Measurements from ENCODE around the gene DNAJB12.
A peak's percentile ranks its signal among the peaks of the same experiment; 100 is the strongest.

Gene DNAJB12

DNA sequence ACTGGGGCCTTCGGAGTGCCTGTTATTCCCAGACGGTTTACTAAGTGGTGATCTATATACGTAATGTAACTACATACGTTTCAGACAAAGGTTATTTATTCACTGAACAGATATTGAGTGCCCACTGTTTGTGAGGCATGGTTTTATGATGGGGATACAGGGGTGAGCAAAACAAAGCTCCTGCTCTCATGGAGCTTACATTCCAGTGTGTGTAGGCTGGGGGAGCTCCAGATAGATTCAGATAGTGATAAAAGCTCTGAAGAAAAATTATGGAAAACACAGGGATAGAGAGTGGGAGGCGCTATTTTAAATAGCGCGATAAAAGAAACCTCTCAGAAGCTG is 466 bp upstream of the DNAJB12 start:
- no peak overlapping the region for H2BK120ac ChIP-seq (ENCODE audit: low read depth, low read length)
- H3K36me3 ChIP-seq (replicated peaks in 1 of 2; ENCODE audit: control insufficient read depth in 2 of 2, insufficient read depth in 2 of 2, low read length in 2 of 2) = peaks cover 9 to 21% of the 10 kb centered on the region in 2 donors
- peaks cover 0 to 6% of the 10 kb centered on the region in 2 donors for H3K4me1 ChIP-seq (ENCODE audit: control insufficient read depth in 2 of 2, insufficient read depth in 1 of 2, low read depth in 1 of 2, low read length in 2 of 2)
- no CpG with 5 or more reads among the region's 7 CpGs for WGBS, 2 donors (ENCODE audit: extremely low coverage in 2 of 2, insufficient read length in 2 of 2, insufficient replicate concordance in 1 of 2)
- H3K9ac ChIP-seq (ENCODE audit: low read depth, low read length, poor library complexity) = no peak overlapping the region
- DNase-seq (ENCODE audit: low spot score) = no peak
- H2AFZ ChIP-seq (ENCODE audit: low read length) = peak overlapping the region; percentile 96
- H3K23ac ChIP-seq (ENCODE audit: low read depth, low read length, poor library complexity) = no peak overlapping the region
- H3K4ac ChIP-seq (ENCODE audit: low read length) = no peak overlapping the region
- H2BK15ac ChIP-seq (ENCODE audit: low read length) = no peak overlapping the region
- peak overlapping the region; percentile 92 to 96 for H3K4me3 ChIP-seq (ENCODE audit: low read length in 2 of 2)
- H2AK5ac ChIP-seq (ENCODE audit: low read depth, low read length) = no peak overlapping the region
- no peak overlapping the region for H4K91ac ChIP-seq (ENCODE audit: low read depth, low read length, poor library complexity)
- H2BK5ac ChIP-seq (ENCODE audit: low read length) = no peak overlapping the region
- peaks cover 0 to 1% (median 0%) of the 10 kb centered on the region in 3 experiments for H3K27me3 ChIP-seq (ENCODE audit: control insufficient read depth in 3 of 3, insufficient read depth in 3 of 3, low read depth in 1 of 3, low read length in 3 of 3)
- no peak overlapping the region for H2BK12ac ChIP-seq (ENCODE audit: low read length)
- no peak overlapping the region for H3K18ac ChIP-seq (ENCODE audit: low read length)
- no peak overlapping the region for H3K4me2 ChIP-seq (ENCODE audit: insufficient read depth, low read length, poor library complexity, severe bottlenecking)
- no peak overlapping the region for H4K8ac ChIP-seq (ENCODE audit: low read depth, low read length)
- no peak overlapping the region for H3K14ac ChIP-seq (ENCODE audit: low read length)
- no peak overlapping the region for H3K27ac ChIP-seq (replicated peaks; ENCODE audit: low read length)
- H3K79me1 ChIP-seq (ENCODE audit: low read depth, low read length) = peaks cover 12% of the 10 kb centered on the region
- H3K9me3 ChIP-seq (replicated peaks in 1 of 2; ENCODE audit: control insufficient read depth in 2 of 2, insufficient read depth in 1 of 2, low read depth in 1 of 2, low read length in 2 of 2) = no peaks in the 10 kb centered on the region

DNA sequence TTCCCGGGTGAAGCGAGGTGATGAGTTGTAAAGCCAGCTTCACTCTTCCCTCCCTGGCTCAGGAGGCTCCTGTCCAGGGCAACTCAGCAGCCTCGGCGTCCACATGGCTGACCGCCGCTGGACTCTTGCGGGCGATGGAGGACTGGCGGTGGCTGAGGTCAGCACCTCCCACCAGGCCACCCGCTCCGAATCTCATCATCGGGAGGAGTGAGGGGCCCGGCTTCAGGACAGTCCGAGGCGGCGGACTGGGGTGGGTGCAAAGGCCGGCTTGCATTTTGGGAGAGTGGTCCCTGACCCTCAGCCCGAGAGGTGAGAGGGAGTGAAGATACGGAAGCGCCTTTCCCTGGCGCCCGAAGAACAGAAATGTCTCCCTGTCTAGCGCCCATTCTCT is 759 bp downstream of the DNAJB12 start:
- H3K27ac ChIP-seq (replicated peaks; ENCODE audit: low read length) = no peak overlapping the region
- peaks cover 12% of the 10 kb centered on the region for H3K79me1 ChIP-seq (ENCODE audit: low read depth, low read length)
- no peak overlapping the region for H2BK12ac ChIP-seq (ENCODE audit: low read length)
- H3K9ac ChIP-seq (ENCODE audit: low read depth, low read length, poor library complexity) = peak overlapping the region; percentile 92
- no peak overlapping the region for H4K91ac ChIP-seq (ENCODE audit: low read depth, low read length, poor library complexity)
- H2AFZ ChIP-seq (ENCODE audit: low read length) = peak overlapping the region; percentile 96
- no peak overlapping the region for H2BK15ac ChIP-seq (ENCODE audit: low read length)
- WGBS, 2 donors (ENCODE audit: extremely low coverage in 2 of 2, insufficient read length in 2 of 2, insufficient replicate concordance in 1 of 2) = no CpG with 5 or more reads among the region's 23 CpGs
- peak overlapping the region; percentile 88 for H2BK5ac ChIP-seq (ENCODE audit: low read length)
- H3K4me1 ChIP-seq (ENCODE audit: control insufficient read depth in 2 of 2, insufficient read depth in 1 of 2, low read depth in 1 of 2, low read length in 2 of 2) = peaks cover 0 to 6% of the 10 kb centered on the region in 2 donors
- no peak overlapping the region for H3K18ac ChIP-seq (ENCODE audit: low read length)
- peaks cover 10 to 29% of the 10 kb centered on the region in 2 donors for H3K36me3 ChIP-seq (replicated peaks in 1 of 2; ENCODE audit: control insufficient read depth in 2 of 2, insufficient read depth in 2 of 2, low read length in 2 of 2)
- H4K8ac ChIP-seq (ENCODE audit: low read depth, low read length) = no peak overlapping the region
- H3K4me2 ChIP-seq (ENCODE audit: insufficient read depth, low read length, poor library complexity, severe bottlenecking) = peak overlapping the region; percentile 87
- peaks cover 0 to 1% (median 0%) of the 10 kb centered on the region in 3 experiments for H3K27me3 ChIP-seq (ENCODE audit: control insufficient read depth in 3 of 3, insufficient read depth in 3 of 3, low read depth in 1 of 3, low read length in 3 of 3)
- H3K4me3 ChIP-seq (ENCODE audit: low read length in 2 of 2) = peak overlapping the region; percentile 92 to 96
- H3K14ac ChIP-seq (ENCODE audit: low read length) = no peak overlapping the region
- no peak overlapping the region for H2BK120ac ChIP-seq (ENCODE audit: low read depth, low read length)
- peak overlapping the region; percentile 13 for H3K23ac ChIP-seq (ENCODE audit: low read depth, low read length, poor library complexity)
- DNase-seq (ENCODE audit: low spot score) = no peak
- no peaks in the 10 kb centered on the region for H3K9me3 ChIP-seq (replicated peaks in 1 of 2; ENCODE audit: control insufficient read depth in 2 of 2, insufficient read depth in 1 of 2, low read depth in 1 of 2, low read length in 2 of 2)
- H2AK5ac ChIP-seq (ENCODE audit: low read depth, low read length) = no peak overlapping the region
- no peak overlapping the region for H3K4ac ChIP-seq (ENCODE audit: low read length)

DNA sequence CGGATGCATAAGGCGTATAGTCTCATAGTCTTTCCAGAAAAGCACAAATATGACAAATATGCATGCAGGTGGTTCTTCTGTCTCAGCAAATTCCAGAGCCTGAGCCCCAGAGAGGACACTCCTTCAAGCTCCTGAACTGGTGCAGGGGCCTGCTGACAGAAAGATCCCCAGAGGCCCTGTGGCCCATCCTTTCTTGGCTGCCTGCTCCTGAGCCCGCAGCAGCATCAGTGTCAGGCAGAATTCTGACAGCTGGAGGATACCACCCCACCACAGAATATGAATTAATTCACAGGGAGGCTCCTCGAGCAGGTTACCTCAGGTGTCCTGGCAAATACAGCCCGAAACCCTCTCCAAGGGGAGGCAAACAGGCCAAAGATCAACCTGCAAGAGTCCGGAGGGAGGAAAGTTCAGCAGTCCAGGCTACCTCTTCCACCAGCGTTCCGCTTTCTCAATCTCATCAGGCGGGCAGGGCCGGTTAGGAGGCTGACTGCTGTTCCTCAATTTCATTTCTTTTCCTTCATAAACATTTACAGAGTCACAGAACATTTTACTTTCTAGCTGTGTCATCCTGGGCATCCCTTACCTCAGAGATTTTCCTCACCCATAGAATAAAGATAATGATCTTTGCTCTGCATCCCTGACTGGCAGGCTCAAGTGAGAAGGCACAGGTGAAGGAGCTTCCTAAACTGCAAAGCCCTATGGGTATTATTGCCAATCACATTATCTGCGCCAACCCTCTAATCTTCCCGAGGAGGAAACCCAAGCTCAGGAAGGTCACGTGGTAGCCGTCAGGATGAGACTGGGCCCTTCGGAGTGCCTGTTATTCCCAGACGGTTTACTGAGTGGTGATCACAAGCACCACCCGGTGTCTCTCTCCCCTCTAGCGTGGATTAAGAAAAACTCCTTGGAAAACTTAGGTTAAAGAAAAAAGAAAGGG is 1.4 kb downstream of the DNAJB12 start:
- Histone ChIP-seq H3K4me3 (ENCODE audit: low read length in 2 of 2) (peak overlapping the region; percentile 92 to 96), H3K23ac (ENCODE audit: low read depth, low read length, poor library complexity) (no peak overlapping the region), H3K4ac (ENCODE audit: low read length) (no peak overlapping the region), H2AK5ac (ENCODE audit: low read depth, low read length) (no peak overlapping the region), H4K8ac (ENCODE audit: low read depth, low read length) (no peak overlapping the region), H3K4me1 (ENCODE audit: control insufficient read depth in 2 of 2, insufficient read depth in 1 of 2, low read depth in 1 of 2, low read length in 2 of 2) (peaks cover 0 to 6% of the 10 kb centered on the region in 2 donors), H2BK120ac (ENCODE audit: low read depth, low read length) (no peak overlapping the region), H2BK15ac (ENCODE audit: low read length) (no peak overlapping the region), H3K4me2 (ENCODE audit: insufficient read depth, low read length, poor library complexity, severe bottlenecking) (peak overlapping the region; percentile 87), H3K9ac (ENCODE audit: low read depth, low read length, poor library complexity) (no peak overlapping the region), H2BK12ac (ENCODE audit: low read length) (no peak overlapping the region), H3K14ac (ENCODE audit: low read length) (no peak overlapping the region), H3K27ac (replicated peaks; ENCODE audit: low read length) (no peak overlapping the region), H2BK5ac (ENCODE audit: low read length) (peak overlapping the region; percentile 88), H3K9me3 (replicated peaks in 1 of 2; ENCODE audit: control insufficient read depth in 2 of 2, insufficient read depth in 1 of 2, low read depth in 1 of 2, low read length in 2 of 2) (no peaks in the 10 kb centered on the region), H4K91ac (ENCODE audit: low read depth, low read length, poor library complexity) (no peak overlapping the region), H3K79me1 (ENCODE audit: low read depth, low read length) (peaks cover 15% of the 10 kb centered on the region), H2AFZ (ENCODE audit: low read length) (peak overlapping the region; percentile 96), H3K18ac (ENCODE audit: low read length) (no peak overlapping the region), H3K36me3 (replicated peaks in 1 of 2; ENCODE audit: control insufficient read depth in 2 of 2, insufficient read depth in 2 of 2, low read length in 2 of 2) (peaks cover 16 to 36% of the 10 kb centered on the region in 2 donors), H3K27me3 (ENCODE audit: control insufficient read depth in 3 of 3, insufficient read depth in 3 of 3, low read depth in 1 of 3, low read length in 3 of 3) (peaks cover 0 to 1% (median 0%) of the 10 kb centered on the region in 3 experiments)
- DNase-seq (ENCODE audit: low spot score) = no peak
- WGBS, 2 donors (ENCODE audit: extremely low coverage in 2 of 2, insufficient read length in 2 of 2, insufficient replicate concordance in 1 of 2) = no CpG with 5 or more reads among the region's 18 CpGs

DNA sequence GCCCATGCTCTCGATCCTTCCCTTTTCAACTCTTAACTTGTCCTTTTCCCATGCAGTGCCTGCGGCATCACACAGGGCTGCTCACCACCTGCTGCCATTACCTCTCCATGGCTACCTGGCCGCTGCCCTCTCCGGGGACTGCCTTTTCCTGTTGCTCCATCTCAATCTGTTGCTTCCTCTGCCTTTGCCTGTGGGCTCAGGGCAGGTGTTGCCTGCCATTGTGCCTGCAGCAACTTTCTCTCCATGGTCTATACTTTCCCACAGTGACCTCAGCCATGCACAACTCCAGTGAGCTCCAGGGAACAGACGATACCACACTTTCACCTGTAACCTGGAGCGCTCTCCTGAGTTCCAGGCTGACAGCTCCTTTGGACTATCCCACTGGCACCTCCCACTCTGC is 3.2 kb downstream of the DNAJB12 start:
- H2BK5ac ChIP-seq (ENCODE audit: low read length) = no peak overlapping the region
- no peak overlapping the region for H2BK12ac ChIP-seq (ENCODE audit: low read length)
- no peak overlapping the region for H2AK5ac ChIP-seq (ENCODE audit: low read depth, low read length)
- WGBS, 2 donors (ENCODE audit: extremely low coverage in 2 of 2, insufficient read length in 2 of 2, insufficient replicate concordance in 1 of 2) = no CpG with 5 or more reads among the region's 6 CpGs
- no peak overlapping the region for H3K4me2 ChIP-seq (ENCODE audit: insufficient read depth, low read length, poor library complexity, severe bottlenecking)
- H3K9ac ChIP-seq (ENCODE audit: low read depth, low read length, poor library complexity) = no peak overlapping the region
- peak overlapping the region; percentile 9 for H3K14ac ChIP-seq (ENCODE audit: low read length)
- no peak overlapping the region for H3K4me3 ChIP-seq (ENCODE audit: low read length in 2 of 2)
- no peak overlapping the region for H3K4ac ChIP-seq (ENCODE audit: low read length)
- no peak overlapping the region for H3K27ac ChIP-seq (replicated peaks; ENCODE audit: low read length)
- DNase-seq (ENCODE audit: low spot score) = no peak
- no peak overlapping the region for H2AFZ ChIP-seq (ENCODE audit: low read length)
- H3K36me3 ChIP-seq (replicated peaks in 1 of 2; ENCODE audit: control insufficient read depth in 2 of 2, insufficient read depth in 2 of 2, low read length in 2 of 2) = peaks cover 17 to 43% of the 10 kb centered on the region in 2 donors
- no peak overlapping the region for H4K8ac ChIP-seq (ENCODE audit: low read depth, low read length)
- H4K91ac ChIP-seq (ENCODE audit: low read depth, low read length, poor library complexity) = no peak overlapping the region
- H3K27me3 ChIP-seq (ENCODE audit: control insufficient read depth in 3 of 3, insufficient read depth in 3 of 3, low read depth in 1 of 3, low read length in 3 of 3) = peaks cover 0 to 1% (median 0%) of the 10 kb centered on the region in 3 experiments
- H3K18ac ChIP-seq (ENCODE audit: low read length) = no peak overlapping the region
- H2BK120ac ChIP-seq (ENCODE audit: low read depth, low read length) = no peak overlapping the region
- no peaks in the 10 kb centered on the region for H3K9me3 ChIP-seq (replicated peaks in 1 of 2; ENCODE audit: control insufficient read depth in 2 of 2, insufficient read depth in 1 of 2, low read depth in 1 of 2, low read length in 2 of 2)
- H3K23ac ChIP-seq (ENCODE audit: low read depth, low read length, poor library complexity) = peak overlapping the region; percentile 17
- H3K4me1 ChIP-seq (ENCODE audit: control insufficient read depth in 2 of 2, insufficient read depth in 1 of 2, low read depth in 1 of 2, low read length in 2 of 2) = peaks cover 0 to 6% of the 10 kb centered on the region in 2 donors
- no peak overlapping the region for H2BK15ac ChIP-seq (ENCODE audit: low read length)
- H3K79me1 ChIP-seq (ENCODE audit: low read depth, low read length) = peaks cover 15% of the 10 kb centered on the region
